ENCODE measurements around the gene MED26.

Gene MED26

GRCh38 chr19:16581145-16581970 is 46.6 kb downstream of the MED26 start:
- H3K27me3 ChIP-seq, result no peaks in the 10 kb centered on the region
- H3K9me3 ChIP-seq, result no peaks in the 10 kb centered on the region
- H3K4me1 ChIP-seq (ENCODE audit: control insufficient read depth in 1 of 2, insufficient read depth in 1 of 2, low read depth in 1 of 2, low read length in 1 of 2), result peaks cover 33 to 34% of the 10 kb centered on the region in 2 experiments
- peaks cover 36% of the 10 kb centered on the region for H3K36me3 ChIP-seq
- H3K4me3 ChIP-seq (ENCODE audit: low read depth in 1 of 2, low read length in 1 of 2), result no peak overlapping the region
- H3K27ac ChIP-seq, result no peak overlapping the region
- no peak for TF ChIP-seq CTCF (IDR thresholded peaks at IDR 0.05)

- no peak overlapping the region for H3K27ac ChIP-seq
- no peaks in the 10 kb centered on the region for H3K9me3 ChIP-seq
- H3K36me3 ChIP-seq, result peaks cover 54% of the 10 kb centered on the region
- peaks cover 14 to 16% of the 10 kb centered on the region in 2 experiments for H3K4me1 ChIP-seq (ENCODE audit: control insufficient read depth in 1 of 2, insufficient read depth in 1 of 2, low read depth in 1 of 2, low read length in 1 of 2)
- no peak for TF ChIP-seq CTCF (IDR thresholded peaks at IDR 0.05)
- H3K4me3 ChIP-seq (ENCODE audit: low read depth in 1 of 2, low read length in 1 of 2), result no peak overlapping the region
- no peaks in the 10 kb centered on the region for H3K27me3 ChIP-seq
Measured at GRCh38 chr19:16579381-16579780, 48.6 kb downstream of the MED26 start.

- Histone ChIP-seq H3K4me1 (ENCODE audit: control insufficient read depth in 1 of 2, insufficient read depth in 1 of 2, low read depth in 1 of 2, low read length in 1 of 2) (peaks cover 20% of the 10 kb centered on the region in 2 experiments), H3K9me3 (no peaks in the 10 kb centered on the region), H3K4me3 (ENCODE audit: low read depth in 1 of 2, low read length in 1 of 2) (no peak overlapping the region), H3K27me3 (no peaks in the 10 kb centered on the region), H3K27ac (no peak overlapping the region), H3K36me3 (peaks cover 59% of the 10 kb centered on the region)
- no peak for TF ChIP-seq CTCF (IDR thresholded peaks at IDR 0.05)
Measured at GRCh38 chr19:16577531-16577985, 50.4 kb downstream of the MED26 start.

GRCh38 chr19:16576690-16577530 is 51.1 kb downstream of the MED26 start:
- Histone ChIP-seq H3K9me3 (no peaks in the 10 kb centered on the region), H3K27ac (no peak overlapping the region), H3K36me3 (peaks cover 56% of the 10 kb centered on the region), H3K27me3 (no peaks in the 10 kb centered on the region), H3K4me3 (ENCODE audit: low read depth in 1 of 2, low read length in 1 of 2) (no peak overlapping the region), H3K4me1 (ENCODE audit: control insufficient read depth in 1 of 2, insufficient read depth in 1 of 2, low read depth in 1 of 2, low read length in 1 of 2) (peaks cover 21% of the 10 kb centered on the region in 2 experiments)
- no peak for TF ChIP-seq CTCF (IDR thresholded peaks at IDR 0.05)

GRCh38 chr19:16575861-16576689 is 51.9 kb downstream of the MED26 start:
- H3K27ac ChIP-seq, result no peak overlapping the region
- H3K4me1 ChIP-seq (ENCODE audit: control insufficient read depth in 1 of 2, insufficient read depth in 1 of 2, low read depth in 1 of 2, low read length in 1 of 2), result peaks cover 29% of the 10 kb centered on the region in 2 experiments
- peaks cover 48% of the 10 kb centered on the region for H3K36me3 ChIP-seq

More at GRCh38 chr19:16575861-16576689, 51.9 kb downstream of the MED26 start:
- Histone ChIP-seq H3K9me3 (no peaks in the 10 kb centered on the region), H3K27me3 (no peaks in the 10 kb centered on the region), H3K4me3 (ENCODE audit: low read depth in 1 of 2, low read length in 1 of 2) (no peak overlapping the region)
- no peak for TF ChIP-seq CTCF (IDR thresholded peaks at IDR 0.05)

Data from neutrophil (primary cell).